Loucy (cell line): Measurements from ENCODE around the gene MMP21.

Experiments
- H2AFZ ChIP-seq: fragments of 200-600 bp; sonication (generic); 2 replicates; pipeline ENCODE4 v1.6.0; 2016; ENCODE audit warnings: antibody characterized with exemption, mild to moderate bottlenecking, low read length, moderate library complexity
- H3F3A ChIP-seq: fragments of 200-600 bp; 2 replicates; pipeline ENCODE4 v1.6.0; 2016; ENCODE audit warnings: antibody characterized with exemption, low read depth, mild to moderate bottlenecking
- H3K27me3 ChIP-seq: fragments of 200-600 bp; sonication (generic); 2 replicates; pipeline ENCODE4 v1.6.1; 2014; ENCODE audit warnings: low read length, mild to moderate bottlenecking; ENCODE audit not compliant: insufficient read depth, poor library complexity, severe bottlenecking
- H3K36me3 ChIP-seq: fragments of 200-600 bp; sonication (generic); 2 replicates; pipeline ENCODE4 v1.6.1; 2016; ENCODE audit warnings: low read length; ENCODE audit not compliant: insufficient read depth
- H3K4me1 ChIP-seq: fragments of 200-600 bp; sonication (generic); 2 replicates; pipeline ENCODE4 v1.5.1; 2014; ENCODE audit warnings: low read length, mild to moderate bottlenecking; ENCODE audit not compliant: insufficient read depth, poor library complexity, severe bottlenecking
- H3K4me2 ChIP-seq: fragments of 200-600 bp; sonication (generic); 2 replicates; pipeline ENCODE4 v1.6.0; 2014; ENCODE audit warnings: antibody characterized with exemption, low read length, low read depth, mild to moderate bottlenecking; ENCODE audit not compliant: poor library complexity, severe bottlenecking
- H3K4me3 ChIP-seq: fragments of 200-600 bp; sonication (generic); 2 replicates; pipeline ENCODE4 v1.5.1; 2014; ENCODE audit warnings: low read length, mild to moderate bottlenecking, mixed read lengths; ENCODE audit not compliant: poor library complexity, severe bottlenecking
- H3K79me2 ChIP-seq: fragments of 200-600 bp; sonication (generic); 2 replicates; pipeline ENCODE4 v1.6.1; 2014; ENCODE audit warnings: low read length; ENCODE audit not compliant: insufficient read depth
- H3K9ac ChIP-seq: fragments of 200-600 bp; sonication (generic); 2 replicates; pipeline ENCODE4 v1.6.0; 2014; ENCODE audit warnings: mild to moderate bottlenecking, low read depth, low read length, moderate library complexity; ENCODE audit not compliant: poor library complexity, severe bottlenecking
- H3K9me2 ChIP-seq: fragments of 200-600 bp; sonication (generic); replicated peaks from 2 replicates; pipeline ENCODE4 v1.6.1; 2016; ENCODE audit warnings: low read depth, low read length, mixed read lengths
- H3K9me3 ChIP-seq: fragments of 200-600 bp; sonication (generic); 2 replicates; pipeline ENCODE4 v1.6.1; 2014; ENCODE audit warnings: mild to moderate bottlenecking, antibody characterized with exemption, low read length, low read depth; ENCODE audit not compliant: insufficient read depth
- H4K20me1 ChIP-seq: fragments of 200-600 bp; sonication (generic); 2 replicates; pipeline ENCODE4 v1.6.0; 2014; ENCODE audit warnings: antibody characterized with exemption, low read length, mild to moderate bottlenecking; ENCODE audit not compliant: insufficient read depth, poor library complexity, severe bottlenecking
- EZH2phosphoT487 ChIP-seq: fragments of 200-600 bp; IDR thresholded peaks from 2 replicates; pipeline ENCODE4 v1.6.1; 2018; ENCODE audit warnings: antibody characterized with exemption, mild to moderate bottlenecking, moderate library complexity, borderline replicate concordance
- TF ChIP-seq, protein P1 (sequence below): fragments of 200-600 bp; sonication (generic); conservative IDR thresholded peaks from 2 replicates; pipeline ENCODE4 v1.5.1; 2014; ENCODE audit warnings: mild to moderate bottlenecking, antibody characterized with exemption, low read length

Gene MMP21

DNA sequence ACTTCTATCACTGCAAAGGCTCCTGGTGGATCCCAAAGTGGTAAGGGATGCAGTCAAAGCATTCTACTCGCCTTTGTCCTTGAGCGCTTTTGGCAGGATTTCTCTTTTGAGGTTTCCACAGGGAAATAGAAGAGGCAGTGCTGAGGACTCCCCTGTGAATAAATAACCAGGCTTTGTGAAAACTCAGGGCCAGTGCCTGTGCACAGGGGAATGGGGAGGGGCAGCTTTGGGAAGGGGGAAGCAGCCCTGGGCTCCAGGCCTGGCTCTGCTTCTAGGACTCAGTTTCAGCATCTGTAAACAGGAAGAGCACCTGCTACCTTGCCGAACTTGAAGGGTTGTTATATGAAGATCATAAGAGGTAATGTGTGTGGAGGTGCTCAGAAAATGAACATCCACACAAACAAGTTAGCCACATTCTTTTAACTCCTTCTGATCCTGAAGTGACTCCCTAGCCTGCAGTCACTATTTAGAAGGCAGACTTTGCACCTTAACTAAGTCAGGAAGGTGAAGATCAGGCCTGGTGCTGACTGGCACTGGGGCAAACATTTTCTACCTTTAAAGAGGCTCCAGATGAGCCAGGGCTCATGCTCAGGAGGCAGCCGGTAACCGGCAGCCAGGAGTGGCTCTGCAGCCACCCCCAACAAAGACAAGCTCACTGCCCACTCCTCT lies 22.5 kb upstream of the MMP21 start:
- TF ChIP-seq, protein P1, sequence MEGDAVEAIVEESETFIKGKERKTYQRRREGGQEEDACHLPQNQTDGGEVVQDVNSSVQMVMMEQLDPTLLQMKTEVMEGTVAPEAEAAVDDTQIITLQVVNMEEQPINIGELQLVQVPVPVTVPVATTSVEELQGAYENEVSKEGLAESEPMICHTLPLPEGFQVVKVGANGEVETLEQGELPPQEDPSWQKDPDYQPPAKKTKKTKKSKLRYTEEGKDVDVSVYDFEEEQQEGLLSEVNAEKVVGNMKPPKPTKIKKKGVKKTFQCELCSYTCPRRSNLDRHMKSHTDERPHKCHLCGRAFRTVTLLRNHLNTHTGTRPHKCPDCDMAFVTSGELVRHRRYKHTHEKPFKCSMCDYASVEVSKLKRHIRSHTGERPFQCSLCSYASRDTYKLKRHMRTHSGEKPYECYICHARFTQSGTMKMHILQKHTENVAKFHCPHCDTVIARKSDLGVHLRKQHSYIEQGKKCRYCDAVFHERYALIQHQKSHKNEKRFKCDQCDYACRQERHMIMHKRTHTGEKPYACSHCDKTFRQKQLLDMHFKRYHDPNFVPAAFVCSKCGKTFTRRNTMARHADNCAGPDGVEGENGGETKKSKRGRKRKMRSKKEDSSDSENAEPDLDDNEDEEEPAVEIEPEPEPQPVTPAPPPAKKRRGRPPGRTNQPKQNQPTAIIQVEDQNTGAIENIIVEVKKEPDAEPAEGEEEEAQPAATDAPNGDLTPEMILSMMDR = no peak
- TF ChIP-seq EZH2phosphoT487 = no peak
- H3K9me2 ChIP-seq = no peaks in the 10 kb centered on the region
- peaks cover 9% of the 10 kb centered on the region; the same call in 1 of the 2 replicates for H3K36me3 ChIP-seq
- no peaks in the 10 kb centered on the region for H4K20me1 ChIP-seq
- H3F3A ChIP-seq = no peaks in the 10 kb centered on the region
- no peaks in the 10 kb centered on the region for H3K79me2 ChIP-seq
- peaks cover 5% of the 10 kb centered on the region for H3K4me1 ChIP-seq
- H3K4me2 ChIP-seq = no peak overlapping the region
- no peaks in the 10 kb centered on the region for H3K9me3 ChIP-seq
- no peak overlapping the region for H3K9ac ChIP-seq
- H2AFZ ChIP-seq = no peak overlapping the region
- H3K4me3 ChIP-seq = no peak overlapping the region
- H3K27me3 ChIP-seq = no peaks in the 10 kb centered on the region

DNA sequence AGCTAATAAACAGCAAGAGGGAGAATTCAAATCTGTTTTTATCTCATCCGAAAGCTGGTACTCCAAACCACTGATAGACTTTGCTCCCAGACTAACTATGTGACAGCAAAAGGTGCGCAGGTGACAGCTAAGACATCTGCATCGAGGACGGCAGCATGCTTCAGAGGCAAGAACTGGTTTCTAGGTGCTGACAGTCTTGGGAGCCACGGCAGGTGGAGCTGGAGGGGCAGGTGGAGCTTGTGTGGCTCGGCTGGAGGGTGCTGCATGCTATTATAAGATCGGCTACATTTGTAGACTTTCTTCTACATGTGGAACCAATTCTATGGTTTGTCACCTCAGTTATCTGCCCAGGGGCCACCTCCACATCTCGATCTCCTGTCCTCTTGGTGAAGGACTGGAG lies 21.8 kb upstream of the MMP21 start:
- no peak for TF ChIP-seq EZH2phosphoT487
- TF ChIP-seq, protein P1 = no peak
- H3F3A ChIP-seq = no peaks in the 10 kb centered on the region
- no peak overlapping the region for H2AFZ ChIP-seq
- H3K4me2 ChIP-seq = no peak overlapping the region
- H4K20me1 ChIP-seq = no peaks in the 10 kb centered on the region
- H3K4me1 ChIP-seq = peaks cover 5% of the 10 kb centered on the region
- H3K79me2 ChIP-seq = no peaks in the 10 kb centered on the region
- H3K9me3 ChIP-seq = no peaks in the 10 kb centered on the region
- H3K36me3 ChIP-seq = peaks cover 9% of the 10 kb centered on the region; the same call in 1 of the 2 replicates
- no peaks in the 10 kb centered on the region for H3K27me3 ChIP-seq
- no peak overlapping the region for H3K9ac ChIP-seq
- H3K9me2 ChIP-seq = no peaks in the 10 kb centered on the region
- no peak overlapping the region for H3K4me3 ChIP-seq

DNA sequence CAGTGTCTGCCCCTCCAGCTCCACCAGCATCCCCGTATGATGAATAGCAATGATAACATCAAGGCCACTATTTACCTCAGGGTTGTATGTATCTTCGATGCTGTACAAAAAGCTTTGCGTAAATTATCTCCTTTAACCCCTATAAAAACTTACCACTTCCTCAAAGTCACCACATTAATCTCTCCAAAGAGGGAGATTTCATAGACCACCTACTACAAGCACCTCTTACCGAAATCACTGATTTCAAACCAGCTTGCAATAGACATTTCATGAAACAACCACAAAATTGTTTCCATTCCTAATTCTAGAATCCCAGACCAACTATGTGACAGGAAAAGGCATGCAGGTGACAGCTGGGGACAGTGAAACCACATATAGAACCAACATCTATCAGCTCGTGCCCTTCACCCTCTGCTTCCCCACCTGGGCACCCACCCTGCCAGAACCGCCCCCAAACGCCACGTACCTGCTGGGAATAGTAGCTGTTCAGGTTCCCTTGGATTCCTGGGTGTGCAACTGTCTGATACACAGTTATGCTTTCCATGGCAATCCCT lies 20.1 kb upstream of the MMP21 start:
- Histone ChIP-seq H4K20me1 (no peaks in the 10 kb centered on the region), H2AFZ (no peak overlapping the region), H3K9me2 (no peaks in the 10 kb centered on the region), H3K4me3 (no peak overlapping the region), H3K36me3 (peaks cover 9% of the 10 kb centered on the region; the same call in 1 of the 2 replicates), H3K9ac (no peak overlapping the region), H3K4me2 (no peak overlapping the region), H3K4me1 (peaks cover 5% of the 10 kb centered on the region), H3K9me3 (no peaks in the 10 kb centered on the region), H3K79me2 (no peaks in the 10 kb centered on the region), H3F3A (no peaks in the 10 kb centered on the region), H3K27me3 (no peaks in the 10 kb centered on the region)
- TF ChIP-seq, protein P1 = no peak
- no peak for TF ChIP-seq EZH2phosphoT487
